HG02938 (cell line): ENCODE results near the gene FARS2.

ENCODE experiments used
- ATAC-seq: cut with Tn5 transposase; IDR thresholded peaks from one replicate; pipeline ENCODE4 v1.9.1; 2021; ENCODE audit warnings: mild to moderate bottlenecking, moderate library complexity; ENCODE audit not compliant: unreplicated experiment

The FARS2 gene

GRCh38 chr6:5459346-5459745 is 198.0 kb downstream of the FARS2 start:
- no peak for ATAC-seq

- no peak for ATAC-seq
Observed at GRCh38 chr6:5461365-5461764, 200.1 kb downstream of the FARS2 start.

- no peak for ATAC-seq
Observed at GRCh38 chr6:5462856-5463255, 201.5 kb downstream of the FARS2 start.

GRCh38 chr6:5463690-5464089 is 202.4 kb downstream of the FARS2 start:
- ATAC-seq = no peak

GRCh38 chr6:5464099-5464885 is 203.0 kb downstream of the FARS2 start:
- no peak for ATAC-seq

- no peak for ATAC-seq
Observed at GRCh38 chr6:5466281-5467136, 205.2 kb downstream of the FARS2 start.

- ATAC-seq = no peak
Observed at GRCh38 chr6:5468586-5468985, 207.3 kb downstream of the FARS2 start.

GRCh38 chr6:5469101-5469846 is 208.0 kb downstream of the FARS2 start:
- ATAC-seq = no peak

GRCh38 chr6:5471044-5471443 is 209.7 kb downstream of the FARS2 start:
- no peak for ATAC-seq

GRCh38 chr6:5471637-5472398 is 210.5 kb downstream of the FARS2 start:
- ATAC-seq = no peak

GRCh38 chr6:5472571-5472970 is 211.3 kb downstream of the FARS2 start:
- ATAC-seq = no peak

GRCh38 chr6:5475779-5476178 is 214.5 kb downstream of the FARS2 start:
- ATAC-seq = no peak

- ATAC-seq = no peak
Observed at GRCh38 chr6:5478380-5478779, 217.1 kb downstream of the FARS2 start.

- ATAC-seq = no peak
Observed at GRCh38 chr6:5481033-5481432, 219.7 kb downstream of the FARS2 start.

- ATAC-seq = no peak
Observed at GRCh38 chr6:5481750-5482149, 220.4 kb downstream of the FARS2 start.

- no peak for ATAC-seq
Observed at GRCh38 chr6:5482619-5483018, 221.3 kb downstream of the FARS2 start.

- no peak for ATAC-seq
Observed at GRCh38 chr6:5484692-5485091, 223.4 kb downstream of the FARS2 start.

- ATAC-seq = peak; percentile 97
Observed at GRCh38 chr6:5486214-5486613, 224.9 kb downstream of the FARS2 start.

- no peak for ATAC-seq
Observed at GRCh38 chr6:5490501-5491069, 229.3 kb downstream of the FARS2 start.

- no peak for ATAC-seq
Observed at GRCh38 chr6:5492356-5492755, 231.0 kb downstream of the FARS2 start.
